ENCODE data around the gene ZNF594.

GRCh38 chr17:5184288-5184687, 7.4 kb downstream of the ZNF594 start:
- TF ChIP-seq CTCF (IDR thresholded peaks at IDR 0.05; ENCODE audit: low read depth, low read length) = no peak
- TF ChIP-seq EZH2phosphoT487 (IDR thresholded peaks at IDR 0.05; ENCODE audit: low read depth) = no peak

Data from OCI-LY3 (cell line).